Fibroblast of pulmonary artery (primary cell): ENCODE results near the gene TMEM14B.
A peak's percentile ranks its signal among the peaks of the same experiment; 100 is the strongest.

Experiments
- DNase-seq: peaks from one replicate; pipeline ENCODE4 v3.0.0-alpha.2; 2010; ENCODE audit warnings: low read depth
- H3K4me3 ChIP-seq: replicated peaks from 2 replicates; pipeline ENCODE4 v1.5.1; 2011; ENCODE audit warnings: low read depth, mild to moderate bottlenecking, control low read depth, low read length, moderate library complexity
- TF ChIP-seq, protein P1 (sequence below): IDR thresholded peaks from 2 replicates; pipeline ENCODE4 v1.5.1; 2011; ENCODE audit warnings: mild to moderate bottlenecking, control low read depth, low read length, inconsistent platforms; ENCODE audit errors: missing control alignments

The TMEM14B gene

DNA sequence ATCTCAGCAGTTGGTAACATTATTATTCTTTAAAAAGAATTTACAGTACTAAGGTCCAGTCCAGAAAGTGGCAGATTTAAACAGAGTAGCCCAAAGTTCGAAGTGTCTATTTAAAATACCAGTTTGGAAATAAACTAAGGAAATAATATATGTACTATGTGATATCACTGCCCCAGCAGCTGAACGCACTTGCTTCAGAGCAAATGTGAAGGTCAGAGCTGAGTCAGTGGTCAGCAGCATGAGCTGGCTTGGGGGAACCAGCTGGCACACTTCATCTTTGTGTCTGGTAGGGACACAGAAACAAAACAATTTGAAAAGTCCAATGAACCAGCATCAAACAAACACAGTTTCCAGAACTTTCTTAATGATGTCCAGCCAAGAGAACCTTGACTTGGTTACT is 15.4 kb downstream of the TMEM14B start:
- TF ChIP-seq, protein P1, sequence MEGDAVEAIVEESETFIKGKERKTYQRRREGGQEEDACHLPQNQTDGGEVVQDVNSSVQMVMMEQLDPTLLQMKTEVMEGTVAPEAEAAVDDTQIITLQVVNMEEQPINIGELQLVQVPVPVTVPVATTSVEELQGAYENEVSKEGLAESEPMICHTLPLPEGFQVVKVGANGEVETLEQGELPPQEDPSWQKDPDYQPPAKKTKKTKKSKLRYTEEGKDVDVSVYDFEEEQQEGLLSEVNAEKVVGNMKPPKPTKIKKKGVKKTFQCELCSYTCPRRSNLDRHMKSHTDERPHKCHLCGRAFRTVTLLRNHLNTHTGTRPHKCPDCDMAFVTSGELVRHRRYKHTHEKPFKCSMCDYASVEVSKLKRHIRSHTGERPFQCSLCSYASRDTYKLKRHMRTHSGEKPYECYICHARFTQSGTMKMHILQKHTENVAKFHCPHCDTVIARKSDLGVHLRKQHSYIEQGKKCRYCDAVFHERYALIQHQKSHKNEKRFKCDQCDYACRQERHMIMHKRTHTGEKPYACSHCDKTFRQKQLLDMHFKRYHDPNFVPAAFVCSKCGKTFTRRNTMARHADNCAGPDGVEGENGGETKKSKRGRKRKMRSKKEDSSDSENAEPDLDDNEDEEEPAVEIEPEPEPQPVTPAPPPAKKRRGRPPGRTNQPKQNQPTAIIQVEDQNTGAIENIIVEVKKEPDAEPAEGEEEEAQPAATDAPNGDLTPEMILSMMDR: no peak
- DNase-seq: peak; percentile 56
- no peak overlapping the region for H3K4me3 ChIP-seq

DNA sequence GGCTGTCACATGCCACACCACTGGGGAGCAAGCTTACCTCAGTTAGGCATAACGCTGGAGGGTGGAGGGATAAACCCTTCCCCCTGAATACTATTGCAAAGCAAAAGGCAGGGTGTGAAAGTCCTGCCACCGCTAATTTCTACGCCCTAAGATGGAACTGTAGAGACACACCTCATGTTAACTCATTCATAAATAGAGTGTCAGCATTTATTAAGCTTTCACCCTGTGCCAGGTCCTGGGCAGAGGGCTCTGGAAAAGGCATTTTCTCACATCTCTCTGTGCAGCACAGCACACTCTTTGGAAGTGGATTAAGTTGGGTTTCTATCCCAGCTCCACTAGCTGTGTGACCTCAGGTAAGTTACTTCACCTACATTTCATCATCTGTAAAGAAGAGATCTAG is 21.8 kb downstream of the TMEM14B start:
- no peak overlapping the region for H3K4me3 ChIP-seq
- TF ChIP-seq, protein P1: no peak
- no peak for DNase-seq

DNA sequence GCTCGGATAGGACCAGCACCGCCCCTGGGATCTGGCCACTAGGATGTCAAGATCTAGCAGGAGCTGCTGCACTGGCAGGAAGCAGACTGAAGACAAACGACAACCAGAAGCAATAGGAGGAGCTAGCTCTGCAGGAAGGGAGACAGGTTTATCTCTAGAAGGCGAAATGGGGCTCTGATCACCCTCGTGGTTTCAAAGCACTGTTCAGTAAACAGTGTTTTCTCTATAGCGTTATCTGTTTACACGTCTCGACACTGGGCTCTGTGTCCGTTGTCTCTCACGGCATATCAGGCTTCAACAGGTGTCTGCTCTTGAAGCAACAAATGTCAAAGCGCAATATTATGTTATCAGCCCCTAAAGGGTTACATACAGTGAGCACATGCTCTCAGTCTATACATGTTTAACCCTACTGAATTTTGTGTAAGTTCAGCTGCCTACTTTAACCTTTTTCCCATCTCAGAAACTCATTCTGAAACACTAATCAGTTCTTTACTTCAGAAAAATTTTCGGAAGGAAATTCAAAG is 23.8 kb downstream of the TMEM14B start:
- TF ChIP-seq, protein P1: no peak
- no peak overlapping the region for H3K4me3 ChIP-seq
- DNase-seq: no peak

DNA sequence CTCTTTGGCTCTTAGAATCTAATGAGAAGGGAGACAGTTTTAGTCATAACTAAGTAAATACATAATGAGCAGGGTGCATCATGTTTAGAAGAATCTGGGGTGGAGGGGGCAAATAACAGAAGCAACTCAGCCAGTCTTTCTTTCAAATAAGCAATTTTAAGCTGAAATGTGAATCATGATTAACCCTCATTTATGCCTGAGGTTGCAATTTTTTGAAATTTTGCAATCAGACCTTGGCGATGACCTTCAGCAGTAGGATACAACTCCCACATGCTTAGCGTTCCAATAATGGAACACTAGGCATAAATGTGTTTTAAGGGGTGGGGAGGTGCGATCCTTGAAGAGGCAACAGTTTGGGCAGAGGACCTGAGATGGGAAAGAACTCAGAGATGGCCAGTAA is 30.6 kb downstream of the TMEM14B start:
- TF ChIP-seq, protein P1: no peak
- no peak for DNase-seq
- H3K4me3 ChIP-seq: no peak overlapping the region

DNA sequence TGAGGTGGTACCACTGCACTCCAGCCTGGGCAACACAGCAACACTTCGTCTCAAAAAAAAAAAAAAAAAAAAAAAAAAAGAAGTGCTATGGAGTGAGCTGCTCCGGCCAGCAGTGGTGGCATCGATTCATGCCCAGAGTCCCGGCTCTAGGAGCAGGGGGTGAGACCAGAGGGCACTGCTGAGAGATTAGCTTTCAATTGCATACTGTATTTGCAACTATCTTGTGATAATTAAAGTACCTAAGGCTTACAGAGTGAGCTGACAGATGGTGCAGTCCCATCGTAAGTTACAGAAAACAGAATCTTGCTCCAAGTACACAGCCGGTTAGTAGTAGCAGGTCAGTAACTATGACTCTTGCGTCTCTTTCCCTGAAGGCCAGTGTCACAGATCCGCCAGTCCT is 31.5 kb downstream of the TMEM14B start:
- no peak for DNase-seq
- TF ChIP-seq, protein P1: no peak
- no peak overlapping the region for H3K4me3 ChIP-seq

DNA sequence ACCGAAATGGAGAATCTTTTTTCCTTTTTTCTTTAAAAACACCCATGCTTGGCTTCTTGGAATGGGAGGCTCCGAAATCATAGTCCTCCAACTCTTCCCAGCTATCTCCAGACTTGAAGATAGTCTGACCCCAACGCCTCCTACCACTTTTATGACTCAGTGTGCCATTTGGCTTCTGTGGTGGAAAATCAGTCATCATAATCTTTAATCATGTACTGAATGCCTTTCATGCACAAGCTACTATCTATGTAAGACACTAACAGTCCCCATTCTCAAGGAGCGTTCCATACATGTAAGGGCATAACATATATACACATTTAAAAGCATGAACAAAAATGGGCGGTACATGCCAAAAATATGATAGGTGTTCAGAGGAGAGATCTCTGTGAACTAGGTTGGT is 44.1 kb downstream of the TMEM14B start:
- H3K4me3 ChIP-seq: no peak overlapping the region
- TF ChIP-seq, protein P1: no peak
- DNase-seq: no peak

DNA sequence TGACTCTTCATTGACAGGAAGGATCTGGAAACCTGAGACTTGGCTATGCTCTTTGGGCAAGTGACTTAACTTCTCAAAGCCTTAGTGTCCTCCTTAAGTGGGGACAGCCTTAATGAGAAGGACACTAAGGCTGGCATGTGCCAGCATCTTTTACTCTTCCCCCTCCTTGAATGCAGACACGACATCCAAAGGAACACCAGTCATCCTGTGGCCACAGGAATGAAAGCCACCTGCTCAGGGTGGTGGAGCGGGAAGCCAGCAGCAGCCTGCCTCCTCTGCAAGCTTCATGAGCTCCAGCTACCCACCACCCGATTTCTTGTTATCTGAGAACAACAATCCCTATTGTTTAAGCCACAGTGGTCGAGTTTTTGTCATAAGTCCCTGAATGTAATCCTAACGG is 44.5 kb downstream of the TMEM14B start:
- DNase-seq: no peak
- H3K4me3 ChIP-seq: no peak overlapping the region
- TF ChIP-seq, protein P1: no peak
